ENCODE results near the gene CRIP3.
A peak's percentile ranks its signal among the peaks of the same experiment; 100 is the strongest.

The CRIP3 gene

GRCh38 chr6:43335469-43335868, 26.8 kb upstream of the CRIP3 start:
- Histone ChIP-seq H3K27ac (ENCODE audit: insufficient read depth, low read length, poor library complexity, severe bottlenecking) (no peak overlapping the region), H3K4me1 (ENCODE audit: control insufficient read depth, insufficient read depth, low read length, poor library complexity, severe bottlenecking) (peaks cover 13% of the 10 kb centered on the region), H3K9me3 (ENCODE audit: control insufficient read depth, low read length) (no peaks in the 10 kb centered on the region), H3K36me3 (ENCODE audit: control insufficient read depth, insufficient read depth, low read length) (peaks cover 26% of the 10 kb centered on the region), H3K27me3 (replicated peaks; ENCODE audit: control insufficient read depth, insufficient read depth, low read length, poor library complexity, severe bottlenecking) (no peaks in the 10 kb centered on the region), H3K4me3 (ENCODE audit: insufficient read depth, low read depth, low read length, poor library complexity, severe bottlenecking) (no peak overlapping the region)
- no peak for DNase-seq

- Histone ChIP-seq H3K4me3 (ENCODE audit: insufficient read depth, low read depth, low read length, poor library complexity, severe bottlenecking) (no peak overlapping the region), H3K27ac (ENCODE audit: insufficient read depth, low read length, poor library complexity, severe bottlenecking) (no peak overlapping the region), H3K36me3 (ENCODE audit: control insufficient read depth, insufficient read depth, low read length) (peaks cover 17% of the 10 kb centered on the region), H3K27me3 (replicated peaks; ENCODE audit: control insufficient read depth, insufficient read depth, low read length, poor library complexity, severe bottlenecking) (no peaks in the 10 kb centered on the region), H3K4me1 (ENCODE audit: control insufficient read depth, insufficient read depth, low read length, poor library complexity, severe bottlenecking) (peaks cover 13% of the 10 kb centered on the region), H3K9me3 (ENCODE audit: control insufficient read depth, low read length) (no peaks in the 10 kb centered on the region)
- no peak for DNase-seq
Observed at GRCh38 chr6:43334466-43335095, 26.0 kb upstream of the CRIP3 start.

- Histone ChIP-seq H3K27me3 (replicated peaks; ENCODE audit: control insufficient read depth, insufficient read depth, low read length, poor library complexity, severe bottlenecking) (no peaks in the 10 kb centered on the region), H3K4me1 (ENCODE audit: control insufficient read depth, insufficient read depth, low read length, poor library complexity, severe bottlenecking) (peaks cover 13% of the 10 kb centered on the region), H3K36me3 (ENCODE audit: control insufficient read depth, insufficient read depth, low read length) (peaks cover under 1% of the 10 kb centered on the region), H3K4me3 (ENCODE audit: insufficient read depth, low read depth, low read length, poor library complexity, severe bottlenecking) (no peak overlapping the region), H3K27ac (ENCODE audit: insufficient read depth, low read length, poor library complexity, severe bottlenecking) (no peak overlapping the region), H3K9me3 (ENCODE audit: control insufficient read depth, low read length) (no peaks in the 10 kb centered on the region)
- DNase-seq, result no peak
Observed at GRCh38 chr6:43331891-43332290, 23.3 kb upstream of the CRIP3 start.

- Histone ChIP-seq H3K27ac (ENCODE audit: insufficient read depth, low read length, poor library complexity, severe bottlenecking) (no peak overlapping the region), H3K36me3 (ENCODE audit: control insufficient read depth, insufficient read depth, low read length) (no peaks in the 10 kb centered on the region), H3K4me3 (ENCODE audit: insufficient read depth, low read depth, low read length, poor library complexity, severe bottlenecking) (peak overlapping the region; percentile 8), H3K4me1 (ENCODE audit: control insufficient read depth, insufficient read depth, low read length, poor library complexity, severe bottlenecking) (peaks cover 13% of the 10 kb centered on the region), H3K9me3 (ENCODE audit: control insufficient read depth, low read length) (no peaks in the 10 kb centered on the region), H3K27me3 (replicated peaks; ENCODE audit: control insufficient read depth, insufficient read depth, low read length, poor library complexity, severe bottlenecking) (no peaks in the 10 kb centered on the region)
- no peak for DNase-seq
Observed at GRCh38 chr6:43331470-43331869, 22.8 kb upstream of the CRIP3 start.

- no peak overlapping the region for H3K4me3 ChIP-seq (ENCODE audit: insufficient read depth, low read depth, low read length, poor library complexity, severe bottlenecking)
- no peak for DNase-seq
- H3K4me1 ChIP-seq (ENCODE audit: control insufficient read depth, insufficient read depth, low read length, poor library complexity, severe bottlenecking), result peaks cover 13% of the 10 kb centered on the region
- H3K36me3 ChIP-seq (ENCODE audit: control insufficient read depth, insufficient read depth, low read length), result no peaks in the 10 kb centered on the region
- no peak overlapping the region for H3K27ac ChIP-seq (ENCODE audit: insufficient read depth, low read length, poor library complexity, severe bottlenecking)
- no peaks in the 10 kb centered on the region for H3K9me3 ChIP-seq (ENCODE audit: control insufficient read depth, low read length)
- H3K27me3 ChIP-seq (replicated peaks; ENCODE audit: control insufficient read depth, insufficient read depth, low read length, poor library complexity, severe bottlenecking), result no peaks in the 10 kb centered on the region
Observed at GRCh38 chr6:43328528-43328927, 19.9 kb upstream of the CRIP3 start.

GRCh38 chr6:43325876-43326275, 17.2 kb upstream of the CRIP3 start:
- Histone ChIP-seq H3K4me1 (ENCODE audit: control insufficient read depth, insufficient read depth, low read length, poor library complexity, severe bottlenecking) (peaks cover under 1% of the 10 kb centered on the region), H3K9me3 (ENCODE audit: control insufficient read depth, low read length) (no peaks in the 10 kb centered on the region), H3K27me3 (replicated peaks; ENCODE audit: control insufficient read depth, insufficient read depth, low read length, poor library complexity, severe bottlenecking) (no peaks in the 10 kb centered on the region), H3K4me3 (ENCODE audit: insufficient read depth, low read depth, low read length, poor library complexity, severe bottlenecking) (no peak overlapping the region), H3K27ac (ENCODE audit: insufficient read depth, low read length, poor library complexity, severe bottlenecking) (no peak overlapping the region), H3K36me3 (ENCODE audit: control insufficient read depth, insufficient read depth, low read length) (no peaks in the 10 kb centered on the region)
- DNase-seq, result no peak

GRCh38 chr6:43318011-43318410, 9.4 kb upstream of the CRIP3 start:
- H3K9me3 ChIP-seq (ENCODE audit: control insufficient read depth, low read length), result no peaks in the 10 kb centered on the region
- no peak overlapping the region for H3K4me3 ChIP-seq (ENCODE audit: insufficient read depth, low read depth, low read length, poor library complexity, severe bottlenecking)
- H3K4me1 ChIP-seq (ENCODE audit: control insufficient read depth, insufficient read depth, low read length, poor library complexity, severe bottlenecking), result no peaks in the 10 kb centered on the region
- no peaks in the 10 kb centered on the region for H3K36me3 ChIP-seq (ENCODE audit: control insufficient read depth, insufficient read depth, low read length)
- no peak for DNase-seq
- H3K27ac ChIP-seq (ENCODE audit: insufficient read depth, low read length, poor library complexity, severe bottlenecking), result no peak overlapping the region
- no peaks in the 10 kb centered on the region for H3K27me3 ChIP-seq (replicated peaks; ENCODE audit: control insufficient read depth, insufficient read depth, low read length, poor library complexity, severe bottlenecking)

- Histone ChIP-seq H3K4me3 (ENCODE audit: insufficient read depth, low read depth, low read length, poor library complexity, severe bottlenecking) (no peak overlapping the region), H3K4me1 (ENCODE audit: control insufficient read depth, insufficient read depth, low read length, poor library complexity, severe bottlenecking) (peaks cover 4% of the 10 kb centered on the region), H3K27me3 (replicated peaks; ENCODE audit: control insufficient read depth, insufficient read depth, low read length, poor library complexity, severe bottlenecking) (no peaks in the 10 kb centered on the region), H3K36me3 (ENCODE audit: control insufficient read depth, insufficient read depth, low read length) (no peaks in the 10 kb centered on the region), H3K27ac (ENCODE audit: insufficient read depth, low read length, poor library complexity, severe bottlenecking) (no peak overlapping the region), H3K9me3 (ENCODE audit: control insufficient read depth, low read length) (no peaks in the 10 kb centered on the region)
- DNase-seq, result no peak
Observed at GRCh38 chr6:43313813-43314212, 5.2 kb upstream of the CRIP3 start.

GRCh38 chr6:43311666-43312065, 3.0 kb upstream of the CRIP3 start:
- H3K4me1 ChIP-seq (ENCODE audit: control insufficient read depth, insufficient read depth, low read length, poor library complexity, severe bottlenecking), result peaks cover 7% of the 10 kb centered on the region
- H3K4me3 ChIP-seq (ENCODE audit: insufficient read depth, low read depth, low read length, poor library complexity, severe bottlenecking), result no peak overlapping the region
- DNase-seq, result no peak
- H3K27me3 ChIP-seq (replicated peaks; ENCODE audit: control insufficient read depth, insufficient read depth, low read length, poor library complexity, severe bottlenecking), result no peaks in the 10 kb centered on the region
- H3K36me3 ChIP-seq (ENCODE audit: control insufficient read depth, insufficient read depth, low read length), result no peaks in the 10 kb centered on the region
- H3K27ac ChIP-seq (ENCODE audit: insufficient read depth, low read length, poor library complexity, severe bottlenecking), result no peak overlapping the region
- H3K9me3 ChIP-seq (ENCODE audit: control insufficient read depth, low read length), result no peaks in the 10 kb centered on the region

GRCh38 chr6:43310624-43311023, 2.0 kb upstream of the CRIP3 start:
- Histone ChIP-seq H3K27ac (ENCODE audit: insufficient read depth, low read length, poor library complexity, severe bottlenecking) (no peak overlapping the region), H3K9me3 (ENCODE audit: control insufficient read depth, low read length) (no peaks in the 10 kb centered on the region), H3K4me3 (ENCODE audit: insufficient read depth, low read depth, low read length, poor library complexity, severe bottlenecking) (no peak overlapping the region), H3K4me1 (ENCODE audit: control insufficient read depth, insufficient read depth, low read length, poor library complexity, severe bottlenecking) (peaks cover 7% of the 10 kb centered on the region), H3K36me3 (ENCODE audit: control insufficient read depth, insufficient read depth, low read length) (no peaks in the 10 kb centered on the region), H3K27me3 (replicated peaks; ENCODE audit: control insufficient read depth, insufficient read depth, low read length, poor library complexity, severe bottlenecking) (no peaks in the 10 kb centered on the region)
- no peak for DNase-seq
